ENCODE measurements around the gene ULK4. TPM values are rescaled to one million over a fixed set of nuclear protein-coding genes. Genes with fewer than 3 reads are reported as not detected.
A peak's percentile ranks its signal among the peaks of the same experiment; 100 is the strongest.

The ULK4 gene
- total RNA-seq, 2 donors from 2014 or later: 30.5 to 31.5 TPM

DNA sequence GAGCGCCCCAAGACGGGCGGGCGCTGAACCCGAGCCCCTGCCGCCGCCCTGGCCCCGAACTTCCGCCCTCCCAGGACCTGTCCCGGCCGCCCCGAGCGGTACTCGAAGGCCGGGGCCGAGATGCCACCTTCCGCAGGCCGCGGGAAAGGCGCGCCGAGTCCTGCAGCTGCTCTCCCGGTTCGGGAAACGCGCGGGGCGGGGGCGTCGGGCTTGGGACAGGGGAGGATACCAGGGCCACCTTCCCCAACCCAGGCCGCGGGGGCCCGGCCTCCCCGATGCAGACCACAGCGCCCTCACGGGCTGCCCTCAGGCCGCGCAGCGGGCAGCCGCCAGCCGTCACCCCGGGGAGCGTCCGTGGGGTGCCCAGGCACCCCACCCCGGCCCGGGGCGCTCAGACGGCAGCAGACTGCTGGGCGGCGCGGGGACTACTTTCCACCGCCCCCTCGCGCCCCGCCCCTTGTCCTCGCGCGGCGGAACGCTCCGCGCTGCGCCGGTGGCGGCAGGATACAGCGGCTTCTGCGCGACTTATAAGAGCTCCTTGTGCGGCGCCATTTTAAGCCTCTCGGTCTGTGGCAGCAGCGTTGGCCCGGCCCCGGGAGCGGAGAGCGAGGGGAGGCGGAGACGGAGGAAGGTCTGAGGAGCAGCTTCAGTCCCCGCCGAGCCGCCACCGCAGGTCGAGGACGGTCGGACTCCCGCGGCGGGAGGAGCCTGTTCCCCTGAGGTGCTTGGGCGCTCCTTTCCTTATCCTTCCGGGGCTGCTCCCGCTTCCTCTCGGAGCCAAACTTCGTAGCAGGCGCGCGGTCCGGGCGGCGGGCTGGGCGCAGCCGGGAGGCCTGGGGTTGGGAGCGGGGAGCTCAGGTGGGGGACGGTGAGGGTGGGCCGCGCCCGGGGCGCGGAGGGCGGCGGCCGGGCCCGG lies 762.7 kb downstream of the ULK4 start, which contains the start of gene CTNNB1:
Gene CTNNB1, plus strand, starts transcription at position 556 of the 916 bp plus-strand sequence. CDS start 24,564 bp downstream, outside the sequence.
- H3K9me3 ChIP-seq (ENCODE audit: control insufficient read depth, low read length, poor library complexity, severe bottlenecking): no peaks in the 10 kb centered on the region
- H3K27ac Mint-ChIP-seq: peak within 1 kb of the TSS; percentile 92
- no peaks in the 10 kb centered on the region for H3K27me3 Mint-ChIP-seq
- H3K36me3 Mint-ChIP-seq (ENCODE audit: low read depth): peaks cover 2% of the 10 kb centered on the region
- peak; percentile 87 to 93 (median 88) for DNase-seq
- H3K4me1 Mint-ChIP-seq: peaks cover 30% of the 10 kb centered on the region
- ATAC-seq: peak; percentile 88
- H3K4me3 Mint-ChIP-seq: peak within 1 kb of the TSS; percentile 99

DNA sequence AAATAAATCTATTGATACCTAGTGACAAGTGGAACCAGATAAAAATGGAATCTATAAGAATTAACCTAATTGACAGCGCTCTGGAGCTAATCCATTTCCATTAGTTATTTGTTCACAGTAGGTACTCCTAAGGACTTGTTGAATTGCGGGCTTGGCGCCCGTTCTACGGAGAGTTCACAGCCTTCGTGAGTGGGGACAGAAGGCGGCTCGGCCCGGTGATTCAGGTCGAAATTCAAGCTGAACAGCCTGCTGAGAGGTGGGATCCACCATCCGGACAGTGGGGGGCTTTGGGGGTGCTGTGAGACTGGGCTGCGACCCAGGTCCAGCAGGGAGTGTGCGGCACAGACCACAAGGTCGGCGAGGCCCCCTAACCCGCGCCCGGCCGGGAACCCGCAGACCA lies 763.4 kb downstream of the ULK4 start:
- H3K4me3 Mint-ChIP-seq: peak overlapping the region; percentile 99
- no peaks in the 10 kb centered on the region for H3K9me3 ChIP-seq (ENCODE audit: control insufficient read depth, low read length, poor library complexity, severe bottlenecking)
- peaks cover 30% of the 10 kb centered on the region for H3K4me1 Mint-ChIP-seq
- H3K27ac Mint-ChIP-seq: peak overlapping the region; percentile 69
- no peaks in the 10 kb centered on the region for H3K27me3 Mint-ChIP-seq
- ATAC-seq (no peak), DNase-seq (no peak)
- peaks cover 2% of the 10 kb centered on the region for H3K36me3 Mint-ChIP-seq (ENCODE audit: low read depth)

- peaks cover 29% of the 10 kb centered on the region for H3K4me1 Mint-ChIP-seq
- H3K27me3 Mint-ChIP-seq: no peaks in the 10 kb centered on the region
- peak overlapping the region; percentile 69 for H3K27ac Mint-ChIP-seq
- ATAC-seq: no peak
- H3K36me3 Mint-ChIP-seq (ENCODE audit: low read depth): peaks cover 2% of the 10 kb centered on the region
- DNase-seq: no peak
- H3K4me3 Mint-ChIP-seq: peak overlapping the region; percentile 99
- no peaks in the 10 kb centered on the region for H3K9me3 ChIP-seq (ENCODE audit: control insufficient read depth, low read length, poor library complexity, severe bottlenecking)
These were observed 763.9 kb downstream of the ULK4 start for GRCh38 chr3:41198046-41198445.

Other genes starting within 250 kb of the ULK4 start
- 10 to 100 TPM; 22.6 to 23.8 TPM for gene TRAK1, start 129.3 kb upstream of the ULK4 start, total RNA-seq

Data from T-helper 17 cell (primary cell).